ENCODE data around the gene HERC3. TPM values are rescaled to one million over a fixed set of nuclear protein-coding genes. Genes with fewer than 3 reads are reported as not detected.
A peak's percentile ranks its signal among the peaks of the same experiment; 100 is the strongest.

Gene HERC3
- total and polyA plus RNA-seq, 8 donors = 4.4 to 58.0 (median 34.2) TPM

DNA sequence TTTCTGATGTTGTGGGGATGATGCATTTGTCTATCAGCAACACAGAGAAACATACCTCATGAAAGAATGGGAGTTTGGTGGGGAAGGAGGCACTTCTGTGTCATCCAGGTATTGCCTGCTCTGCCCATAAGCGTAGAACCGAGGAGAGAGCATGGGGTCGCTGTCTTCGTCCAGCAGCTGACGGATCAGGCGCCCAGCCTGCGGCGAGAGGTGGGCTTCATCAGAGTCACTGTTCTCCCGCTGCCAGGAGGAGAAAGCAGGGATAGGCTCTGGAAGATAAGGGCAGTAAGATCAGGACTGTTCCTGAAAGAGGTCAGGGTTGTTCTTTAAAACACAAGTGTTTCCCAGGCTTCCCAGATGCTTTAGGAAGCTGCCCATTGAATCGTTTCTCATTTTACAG is 158.1 kb downstream of the HERC3 start:
- DNase-seq = no peak
- H3K9me3 ChIP-seq = no peaks in the 10 kb centered on the region
- TF ChIP-seq POLR2AphosphoS5 (IDR thresholded peaks at IDR 0.05) (no peak), EP300 (IDR thresholded peaks at IDR 0.05) (no peak), POLR2A (IDR thresholded peaks at IDR 0.05) (no peak)
- TF ChIP-seq, protein P1, sequence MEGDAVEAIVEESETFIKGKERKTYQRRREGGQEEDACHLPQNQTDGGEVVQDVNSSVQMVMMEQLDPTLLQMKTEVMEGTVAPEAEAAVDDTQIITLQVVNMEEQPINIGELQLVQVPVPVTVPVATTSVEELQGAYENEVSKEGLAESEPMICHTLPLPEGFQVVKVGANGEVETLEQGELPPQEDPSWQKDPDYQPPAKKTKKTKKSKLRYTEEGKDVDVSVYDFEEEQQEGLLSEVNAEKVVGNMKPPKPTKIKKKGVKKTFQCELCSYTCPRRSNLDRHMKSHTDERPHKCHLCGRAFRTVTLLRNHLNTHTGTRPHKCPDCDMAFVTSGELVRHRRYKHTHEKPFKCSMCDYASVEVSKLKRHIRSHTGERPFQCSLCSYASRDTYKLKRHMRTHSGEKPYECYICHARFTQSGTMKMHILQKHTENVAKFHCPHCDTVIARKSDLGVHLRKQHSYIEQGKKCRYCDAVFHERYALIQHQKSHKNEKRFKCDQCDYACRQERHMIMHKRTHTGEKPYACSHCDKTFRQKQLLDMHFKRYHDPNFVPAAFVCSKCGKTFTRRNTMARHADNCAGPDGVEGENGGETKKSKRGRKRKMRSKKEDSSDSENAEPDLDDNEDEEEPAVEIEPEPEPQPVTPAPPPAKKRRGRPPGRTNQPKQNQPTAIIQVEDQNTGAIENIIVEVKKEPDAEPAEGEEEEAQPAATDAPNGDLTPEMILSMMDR (IDR thresholded peaks at IDR 0.05) = no peak
- peaks cover 43 to 75% (median 66%) of the 10 kb centered on the region in 4 donors for H3K36me3 ChIP-seq
- intact Hi-C loops (cut with DNase I; ENCODE audit: low total_unique reads) = no loop called here
- peaks cover 8 to 53% (median 28%) of the 10 kb centered on the region in 4 donors for H3K4me1 ChIP-seq
- WGBS, 5 donors = 93 to 98% (median 94%) methylated on average over 10 of the region's 10 CpGs
- H3K27me3 ChIP-seq = no peaks in the 10 kb centered on the region
- H3K27ac ChIP-seq = no peak overlapping the region
- no peak overlapping the region for H3K4me3 ChIP-seq

DNA sequence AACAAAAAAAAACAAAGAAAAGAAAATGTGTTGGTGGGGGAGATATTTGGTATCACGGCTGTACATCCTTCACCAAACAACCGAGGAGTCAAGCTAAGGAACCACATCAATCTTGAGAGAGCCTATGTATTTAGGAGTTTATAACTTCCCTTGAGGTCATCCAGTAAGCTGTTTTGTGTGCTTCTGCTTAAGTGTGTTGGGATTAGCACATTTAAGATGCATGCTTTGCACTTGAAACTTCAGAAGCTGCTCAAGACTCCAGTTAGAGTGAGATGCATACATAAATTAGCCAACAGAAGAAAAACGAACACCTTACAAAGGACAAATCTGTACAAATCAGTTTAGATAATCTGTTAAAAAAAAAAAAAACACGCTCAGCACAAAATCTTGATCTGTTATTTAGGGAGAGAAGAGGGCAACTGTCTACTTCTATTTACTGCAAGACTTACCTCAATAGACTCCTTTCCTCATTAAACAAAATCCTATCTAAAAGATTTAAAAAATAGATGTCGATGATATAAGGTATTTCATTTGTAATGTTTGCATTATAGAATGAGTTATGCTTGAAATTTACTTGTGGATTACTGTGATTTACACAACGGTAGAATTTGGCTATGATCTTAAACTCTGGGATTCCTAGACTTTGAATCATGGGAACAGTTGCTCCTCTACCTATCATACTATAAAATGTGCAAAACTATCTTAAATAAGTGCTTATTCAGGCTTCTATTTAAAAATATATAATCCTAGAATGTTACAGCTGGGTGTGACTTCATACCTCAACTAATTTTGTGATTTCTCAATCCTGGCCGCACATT is 159.2 kb downstream of the HERC3 start:
- 67 to 84% (median 78%) methylated on average over 7 of the region's 7 CpGs for WGBS, 5 donors
- peaks cover 43 to 64% (median 58%) of the 10 kb centered on the region in 4 donors for H3K36me3 ChIP-seq

DNA sequence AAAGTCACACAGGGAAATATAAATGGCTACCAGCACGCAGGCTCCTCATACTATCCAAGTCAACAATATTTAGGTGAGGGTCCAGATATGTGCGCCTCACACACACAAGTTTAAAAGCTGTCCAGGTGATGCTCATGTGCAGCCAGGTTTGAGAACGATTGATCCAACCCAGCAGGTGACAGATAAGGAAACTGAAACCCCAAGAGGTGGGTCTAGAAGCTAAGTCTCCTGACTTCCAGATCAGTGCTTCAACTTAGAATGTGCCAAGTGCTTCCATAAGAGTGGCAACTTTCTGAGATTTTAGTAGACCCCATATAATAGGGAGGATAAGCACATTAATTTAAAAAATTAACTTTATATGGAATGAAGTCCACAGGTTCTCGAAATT is 159.8 kb downstream of the HERC3 start:
- DNase-seq = no peak
- Histone ChIP-seq H3K9me3 (no peaks in the 10 kb centered on the region), H3K27ac (no peak overlapping the region), H3K27me3 (no peaks in the 10 kb centered on the region), H3K4me3 (no peak overlapping the region), H3K4me1 (peaks cover 6 to 52% (median 28%) of the 10 kb centered on the region in 4 donors), H3K36me3 (peaks cover 39 to 58% (median 52%) of the 10 kb centered on the region in 4 donors)
- TF ChIP-seq POLR2AphosphoS5 (IDR thresholded peaks at IDR 0.05) (no peak), EP300 (IDR thresholded peaks at IDR 0.05) (no peak), POLR2A (IDR thresholded peaks at IDR 0.05) (no peak)
- TF ChIP-seq, protein P1 (IDR thresholded peaks at IDR 0.05) = no peak
- 67 to 82% (median 74%) methylated on average over 4 of the region's 4 CpGs for WGBS, 5 donors
- intact Hi-C loops (cut with DNase I; ENCODE audit: low total_unique reads) = no loop called here

More for the DNA sequence above, 159.2 kb downstream of the HERC3 start:
- no peak for DNase-seq
- Histone ChIP-seq H3K4me1 (peaks cover 6 to 52% (median 25%) of the 10 kb centered on the region in 4 donors), H3K27ac (no peak overlapping the region), H3K4me3 (no peak overlapping the region), H3K9me3 (no peaks in the 10 kb centered on the region), H3K27me3 (no peaks in the 10 kb centered on the region)
- TF ChIP-seq POLR2AphosphoS5 (IDR thresholded peaks at IDR 0.05) (no peak), EP300 (IDR thresholded peaks at IDR 0.05) (no peak), POLR2A (IDR thresholded peaks at IDR 0.05) (no peak)
- TF ChIP-seq, protein P1 (IDR thresholded peaks at IDR 0.05) = no peak
- intact Hi-C loops (cut with DNase I; ENCODE audit: low total_unique reads) = no loop called here

DNA sequence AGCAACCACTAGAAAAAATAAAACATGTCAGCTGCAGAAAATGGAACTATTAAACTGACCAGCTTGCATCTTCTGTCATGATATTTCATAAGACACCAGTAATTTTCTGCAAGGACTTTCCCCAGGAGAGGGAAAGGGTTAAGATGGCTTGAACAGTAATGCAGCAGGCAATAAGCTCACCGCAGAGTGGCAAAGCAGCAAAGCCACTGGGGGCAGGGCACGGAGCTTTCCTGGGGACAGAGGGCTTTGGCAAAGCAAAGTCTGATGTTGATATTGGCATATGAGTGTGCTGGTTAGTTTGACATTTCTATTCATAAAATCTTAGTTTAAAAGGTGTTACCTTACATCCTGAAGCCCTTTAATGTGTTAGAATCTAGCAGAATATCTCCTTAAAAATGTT is 160.5 kb downstream of the HERC3 start:
- H3K9me3 ChIP-seq = no peaks in the 10 kb centered on the region
- peak overlapping the region in 1 of 5 donors; percentile 19 for H3K27ac ChIP-seq
- intact Hi-C loops (cut with DNase I; ENCODE audit: low total_unique reads) = no loop called here
- H3K4me3 ChIP-seq = no peak overlapping the region
- H3K36me3 ChIP-seq = peaks cover 33 to 53% (median 48%) of the 10 kb centered on the region in 4 donors
- DNase-seq = peak in 1 of 2 donors; percentile 62
- TF ChIP-seq, protein P1 (IDR thresholded peaks at IDR 0.05) = no peak
- no peak for TF ChIP-seq POLR2AphosphoS5 (IDR thresholded peaks at IDR 0.05)
- no peak for TF ChIP-seq POLR2A (IDR thresholded peaks at IDR 0.05)
- no peak for TF ChIP-seq EP300 (IDR thresholded peaks at IDR 0.05)
- WGBS, 5 donors = 27 to 44% (median 40%) methylated on average over 2 of the region's 2 CpGs
- H3K27me3 ChIP-seq = no peaks in the 10 kb centered on the region
- peaks cover 6 to 53% (median 29%) of the 10 kb centered on the region in 4 donors for H3K4me1 ChIP-seq
